Measurements from ENCODE around the gene RIT1.

Gene RIT1

DNA sequence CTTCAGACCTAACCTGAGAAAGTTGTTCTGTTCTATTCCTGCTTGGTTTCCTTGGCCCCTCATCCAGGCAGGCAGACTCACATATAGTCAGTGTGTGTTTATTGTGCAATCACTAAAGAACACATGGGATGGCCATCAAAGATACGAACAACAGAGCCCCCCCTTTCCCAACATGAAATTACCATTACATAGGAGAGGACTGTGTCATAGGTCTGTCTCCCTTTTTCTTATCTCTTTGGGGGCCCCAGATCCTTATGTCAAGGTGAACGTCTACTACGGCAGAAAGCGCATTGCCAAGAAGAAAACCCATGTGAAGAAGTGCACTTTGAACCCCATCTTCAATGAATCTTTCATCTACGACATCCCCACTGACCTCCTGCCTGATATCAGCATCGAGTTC, 30.2 kb downstream of the RIT1 start:
- Histone ChIP-seq H3K4me3 (no peak overlapping the region), H3K27ac (no peak overlapping the region)
- no peak for DNase-seq (ENCODE audit: low spot score)
- TF ChIP-seq CTCF (IDR thresholded peaks at IDR 0.05) = no peak

DNA sequence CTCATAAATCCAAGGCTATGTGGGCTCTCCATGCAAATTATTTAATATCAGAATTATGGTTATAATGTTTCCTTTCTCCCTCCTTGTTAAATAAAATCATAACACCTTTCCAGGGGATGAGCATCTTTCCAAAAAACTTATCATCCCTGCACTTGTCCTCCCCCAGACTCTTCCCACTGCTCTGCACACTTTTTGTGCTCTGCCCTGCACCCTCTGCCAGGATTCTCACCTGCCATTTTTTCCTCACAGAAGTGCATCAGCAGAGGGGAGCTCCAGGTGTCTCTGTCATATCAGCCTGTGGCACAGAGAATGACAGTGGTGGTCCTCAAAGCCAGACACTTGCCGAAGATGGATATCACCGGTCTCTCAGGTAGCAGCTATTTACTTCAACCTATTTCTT, 30.9 kb downstream of the RIT1 start:
- no peak for TF ChIP-seq CTCF (IDR thresholded peaks at IDR 0.05)
- no peak overlapping the region for H3K27ac ChIP-seq
- no peak overlapping the region for H3K4me3 ChIP-seq
- DNase-seq (ENCODE audit: low spot score) = no peak

DNA sequence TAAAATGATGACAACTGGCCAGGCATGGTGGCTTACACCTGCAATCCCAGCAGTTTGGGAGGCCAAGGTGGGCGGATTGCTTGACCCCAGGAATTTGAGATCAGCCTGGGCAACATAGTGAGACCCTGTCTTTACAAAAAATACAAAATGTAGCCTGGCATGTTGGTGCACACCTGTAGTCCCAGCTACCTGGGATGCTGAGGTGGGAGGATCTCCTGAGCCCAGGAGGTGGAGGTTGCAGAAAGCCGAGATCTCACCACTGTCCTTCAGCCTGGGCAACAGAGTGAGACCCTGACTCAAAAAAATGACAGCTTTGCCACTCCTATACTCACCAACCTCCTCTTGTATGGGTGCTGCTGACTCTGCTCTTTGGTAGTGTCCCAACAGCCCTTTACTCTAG, 33.2 kb downstream of the RIT1 start:
- no peak for DNase-seq (ENCODE audit: low spot score)
- H3K27ac ChIP-seq = no peak overlapping the region
- TF ChIP-seq CTCF (IDR thresholded peaks at IDR 0.05) = no peak
- no peak overlapping the region for H3K4me3 ChIP-seq

DNA sequence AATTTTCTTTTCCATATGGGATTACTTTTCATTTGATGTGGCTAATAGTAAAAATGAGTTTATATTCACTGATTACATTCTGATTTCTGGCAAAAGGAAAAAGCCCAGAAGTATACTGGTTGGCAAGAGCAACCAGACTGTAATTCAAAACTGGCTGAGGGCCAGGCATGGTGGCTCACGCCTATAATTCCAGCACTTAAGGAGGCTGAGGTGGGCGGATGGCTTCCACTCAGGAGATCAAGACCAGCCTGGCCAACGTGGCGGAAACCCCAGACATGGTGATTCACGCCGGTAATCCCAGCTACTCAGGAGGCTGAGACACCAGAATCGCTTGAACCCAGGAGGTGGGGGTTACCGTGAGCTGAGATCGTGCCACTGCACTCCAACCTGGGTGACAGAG, 37.3 kb downstream of the RIT1 start:
- TF ChIP-seq CTCF (IDR thresholded peaks at IDR 0.05) = no peak
- no peak for DNase-seq (ENCODE audit: low spot score)
- Histone ChIP-seq H3K27ac (no peak overlapping the region), H3K4me3 (no peak overlapping the region)

- no peak for TF ChIP-seq CTCF (IDR thresholded peaks at IDR 0.05)
- no peak for DNase-seq (ENCODE audit: low spot score)
- peak overlapping the region in 1 of 2 donors; percentile 1 for H3K27ac ChIP-seq
- H3K4me3 ChIP-seq = no peak overlapping the region
Measured at GRCh38 chr1:155872527-155872926, 38.6 kb downstream of the RIT1 start.

DNA sequence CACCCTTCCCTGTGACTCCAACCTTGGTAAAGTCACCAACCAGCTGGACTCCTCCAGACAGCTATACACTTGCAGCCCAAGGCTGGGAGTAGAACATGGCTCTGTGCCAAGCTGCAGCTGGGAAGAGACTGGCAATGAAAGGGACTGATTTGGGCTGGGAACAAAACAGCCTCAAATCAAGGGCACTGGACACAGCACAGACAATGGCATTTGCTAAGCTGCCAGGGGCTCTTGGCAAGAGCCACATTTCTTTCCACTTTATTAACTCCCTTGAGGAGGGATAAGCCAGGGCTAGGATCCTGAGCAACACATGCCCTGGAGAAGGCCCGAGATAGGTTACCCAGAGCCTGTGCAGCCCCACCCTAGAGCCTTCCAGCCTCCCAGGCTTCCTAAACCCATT, 39.8 kb downstream of the RIT1 start:
- no peak for DNase-seq (ENCODE audit: low spot score)
- Histone ChIP-seq H3K4me3 (no peak overlapping the region), H3K27ac (peak overlapping the region in 1 of 2 donors; percentile 29)
- TF ChIP-seq CTCF (IDR thresholded peaks at IDR 0.05) = no peak

GRCh38 chr1:155867766-155868165, 43.4 kb downstream of the RIT1 start:
- no peak for TF ChIP-seq CTCF (IDR thresholded peaks at IDR 0.05)
- H3K4me3 ChIP-seq = no peak overlapping the region
- H3K27ac ChIP-seq = no peak overlapping the region
- no peak for DNase-seq (ENCODE audit: low spot score)
